RPMI7951 (cell line): ENCODE results near the gene ARPC5. TPM values are rescaled to one million over a fixed set of nuclear protein-coding genes. Genes with fewer than 3 reads are reported as not detected.
A peak's percentile ranks its signal among the peaks of the same experiment; 100 is the strongest.

Source experiments
- DNase-seq: peaks from one replicate; pipeline ENCODE4 v3.0.0-alpha.2; 2012; ENCODE audit warnings: low read depth
- total RNA-seq: library from RNA; depleted of rRNA; stranded (reverse); fragments of >200 nt; shearing (Covaris generic); gene quantifications from 2 replicates; pipeline ENCODE4 v1.2.3, GENCODE V29; 2014; rRNA removed

ARPC5 gene
- total RNA-seq, 1 experiment from 2014 or later, result 204 TPM

DNA sequence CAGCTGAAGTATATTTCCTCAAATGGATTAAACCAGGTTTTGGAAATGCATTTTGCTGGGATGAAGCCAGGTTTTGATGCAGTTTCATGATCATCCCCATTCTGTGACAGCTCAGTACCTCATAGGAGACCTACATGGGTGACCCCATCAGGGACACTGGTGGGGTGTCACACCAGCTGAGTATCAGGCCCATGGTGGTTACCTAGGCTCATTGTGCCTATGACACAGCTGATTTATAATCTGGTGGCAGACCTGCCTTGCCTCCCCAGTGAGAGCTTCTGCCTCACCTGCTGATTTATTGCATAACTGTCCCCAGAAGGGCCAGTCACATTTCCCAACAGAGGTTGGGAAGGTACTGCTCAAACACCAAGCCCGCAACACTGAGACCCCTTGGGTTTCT lies 49.1 kb downstream of the ARPC5 start:
- DNase-seq, result no peak

DNA sequence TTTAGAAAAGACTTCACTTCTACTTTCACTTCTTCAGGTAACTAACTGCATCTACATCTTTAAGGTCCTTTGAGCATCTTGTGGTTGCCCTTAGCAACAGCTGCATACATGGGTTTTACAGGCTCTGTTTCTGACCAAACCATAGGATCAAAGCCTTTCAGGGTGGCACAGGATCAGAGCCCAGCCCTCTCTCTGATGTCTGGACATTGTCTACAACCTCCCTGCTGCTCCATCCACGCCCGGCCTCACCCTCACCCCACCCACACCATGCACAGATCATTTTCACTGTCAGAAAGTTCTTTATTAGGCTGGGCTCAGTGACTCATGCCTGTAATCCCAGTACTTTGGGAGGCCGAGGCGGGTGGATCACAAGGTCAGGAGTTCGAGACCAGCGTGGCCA lies 50.5 kb downstream of the ARPC5 start:
- DNase-seq, result no peak

GRCh38 chr1:183584147-183584546 lies 51.4 kb downstream of the ARPC5 start:
- DNase-seq, result no peak

DNA sequence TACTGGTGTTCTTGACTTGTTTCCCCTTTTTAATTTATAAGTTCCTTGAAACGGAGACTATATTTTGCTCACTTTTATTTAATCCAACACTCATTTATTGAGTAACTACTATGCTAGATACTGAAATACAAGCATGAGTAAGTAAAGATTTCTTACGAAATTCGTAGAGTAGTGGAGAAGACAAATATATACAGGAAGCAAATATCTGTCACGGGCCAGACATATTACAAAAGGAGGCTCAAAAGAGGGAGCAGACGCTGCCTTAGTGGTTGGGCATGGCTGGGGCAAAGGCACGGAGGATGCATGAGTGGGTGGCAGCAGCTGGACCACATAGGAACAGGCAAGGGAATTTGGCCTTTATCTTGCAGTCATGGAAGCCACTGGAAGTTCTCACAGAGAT lies 52.1 kb downstream of the ARPC5 start:
- DNase-seq, result no peak

- DNase-seq, result no peak
Measured at GRCh38 chr1:183582021-183582713, 53.4 kb downstream of the ARPC5 start.

GRCh38 chr1:183580281-183580682 lies 55.3 kb downstream of the ARPC5 start:
- DNase-seq, result peak; percentile 21

DNA sequence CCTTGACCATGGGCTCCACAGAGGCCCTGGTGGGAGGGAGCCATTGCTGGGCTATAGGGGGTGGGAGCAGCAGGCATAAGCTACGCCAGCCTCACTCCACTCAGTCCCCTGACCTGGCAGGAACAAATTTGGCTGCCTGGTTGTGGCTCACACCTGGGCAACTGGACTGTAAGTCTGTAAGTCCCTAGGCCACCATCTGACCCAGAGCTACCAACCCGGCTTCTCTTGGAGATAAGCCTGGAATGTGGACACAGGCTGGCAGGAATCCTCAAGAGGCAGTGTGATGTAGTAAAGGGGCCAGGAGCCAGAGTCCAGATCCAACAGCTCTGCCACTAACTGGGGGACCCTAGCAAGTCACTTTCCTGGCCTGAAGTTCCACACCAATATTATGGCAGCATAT lies 56.7 kb downstream of the ARPC5 start:
- DNase-seq, result no peak

DNA sequence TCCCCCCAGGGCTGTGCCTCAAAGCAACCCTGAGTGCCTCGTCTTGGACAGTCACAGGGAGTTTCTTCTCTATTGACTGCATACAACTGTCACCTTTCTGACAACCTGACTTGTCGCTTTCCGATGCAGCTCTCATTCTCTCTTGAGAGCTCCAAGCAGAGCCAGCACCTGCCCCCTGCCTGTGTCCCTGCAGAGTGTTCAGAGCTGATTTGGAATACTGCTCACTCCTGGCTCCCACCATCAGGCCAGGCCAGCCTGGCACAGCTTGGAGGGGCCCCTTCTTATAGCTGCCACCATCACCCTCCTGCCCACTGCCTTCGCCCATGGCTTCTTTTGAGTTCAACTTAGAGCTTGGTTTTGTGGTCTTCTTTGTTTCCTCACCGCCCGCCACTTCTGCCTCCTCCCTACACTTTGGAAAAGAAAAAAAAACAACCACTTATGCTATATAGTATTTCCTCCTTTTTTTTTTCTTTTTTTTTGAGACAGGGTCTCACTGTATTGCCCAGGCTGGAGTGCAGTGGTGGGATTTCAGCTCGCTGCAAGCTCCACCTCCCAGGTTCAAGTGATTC lies 57.6 kb downstream of the ARPC5 start:
- no peak for DNase-seq

DNA sequence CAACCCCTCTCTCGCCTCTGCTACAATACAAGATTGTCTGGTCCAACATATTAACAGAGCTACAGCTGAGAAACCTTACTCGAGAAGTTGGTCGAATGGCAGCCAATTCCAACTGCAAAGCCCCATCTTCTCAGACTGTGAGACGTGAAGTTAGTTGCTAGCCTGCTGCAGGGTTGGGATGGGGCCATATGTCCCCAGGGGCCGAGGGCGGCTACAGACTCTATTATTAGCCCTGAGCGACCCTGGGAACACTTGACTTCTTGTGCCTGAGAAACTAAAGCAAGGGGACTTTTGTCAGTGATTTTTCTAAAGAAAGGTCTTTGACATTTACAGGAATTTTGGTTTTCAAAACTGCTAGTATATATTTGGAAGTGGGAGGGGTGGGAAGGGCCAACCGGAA lies 59.0 kb downstream of the ARPC5 start:
- no peak for DNase-seq

- no peak for DNase-seq
Measured at GRCh38 chr1:183575606-183576005, 60.0 kb downstream of the ARPC5 start.

GRCh38 chr1:183572721-183573120 lies 62.9 kb downstream of the ARPC5 start:
- DNase-seq, result no peak

GRCh38 chr1:183571678-183572268 lies 63.8 kb downstream of the ARPC5 start:
- peak; percentile 9 for DNase-seq

Other genes with a start within 250 kb of the ARPC5 start
- 4.3 and 4.4 TPM in 2 replicates for gene NMNAT2, start 217.4 kb downstream of the ARPC5 start, total RNA-seq
- 8.6 and 10.5 TPM in 2 replicates for gene SMG7, start 163.3 kb downstream of the ARPC5 start, total RNA-seq
- gene NCF2, start 45.3 kb downstream of the ARPC5 start, total RNA-seq, result not detected in 2 replicates
- not detected in 2 replicates for gene APOBEC4, start 17.5 kb upstream of the ARPC5 start, total RNA-seq
- gene RGL1, start 169.3 kb upstream of the ARPC5 start, total RNA-seq, result 19.2 and 23.6 TPM in 2 replicates